ENCODE measurements around the gene KIAA0040.

The KIAA0040 gene

DNA sequence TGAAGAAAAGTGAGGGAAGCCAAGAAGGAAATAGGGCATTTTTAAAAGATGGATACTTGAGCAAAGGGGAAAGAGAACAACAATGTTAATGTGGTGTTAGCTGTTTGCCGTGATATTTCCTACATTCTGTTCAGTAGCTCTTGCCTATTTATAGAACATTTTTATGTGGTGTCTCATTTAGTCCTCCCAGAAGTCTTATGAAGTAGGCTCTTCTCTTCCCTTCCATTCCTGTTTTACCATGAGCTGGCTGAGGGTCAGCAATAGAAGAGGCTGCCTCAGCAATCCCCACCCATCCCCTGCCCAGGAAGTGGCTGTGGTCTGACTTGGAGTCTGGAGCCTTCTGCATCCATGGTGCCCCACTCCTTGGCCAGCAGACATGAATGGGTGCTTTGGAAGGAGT lies 60.1 kb downstream of the KIAA0040 start:
- H4K91ac ChIP-seq (ENCODE audit: low read length), result peak overlapping the region; percentile 92
- H2BK15ac ChIP-seq (ENCODE audit: low read depth, poor library complexity, severe bottlenecking), result no peak overlapping the region
- H3K14ac ChIP-seq (ENCODE audit: low read length in 2 of 2), result no peak overlapping the region
- no peak overlapping the region for H2BK5ac ChIP-seq (ENCODE audit: low read depth, low read length, poor library complexity, severe bottlenecking)
- no peaks in the 10 kb centered on the region for H3K79me1 ChIP-seq (replicated peaks; ENCODE audit: low read length, poor library complexity, severe bottlenecking)
- no peak overlapping the region for H3K23ac ChIP-seq (ENCODE audit: low read length in 2 of 2)
- no peak overlapping the region for H3K4ac ChIP-seq (ENCODE audit: low read depth in 1 of 2, low read length in 2 of 2)
- H3K4me3 ChIP-seq (ENCODE audit: insufficient read depth in 1 of 2, low read depth in 1 of 2, low read length in 2 of 2), result peak overlapping the region in 1 of 2 experiments; percentile 10
- no peak overlapping the region for H3K4me2 ChIP-seq (ENCODE audit: low read length, poor library complexity, severe bottlenecking)
- H2AFZ ChIP-seq (ENCODE audit: low read depth, low read length), result no peak overlapping the region
- H3K4me1 ChIP-seq (ENCODE audit: control insufficient read depth, insufficient read depth, low read depth, low read length), result peaks cover 2% of the 10 kb centered on the region
- H3K36me3 ChIP-seq (ENCODE audit: control insufficient read depth in 1 of 2, insufficient read depth in 2 of 2, low read depth in 1 of 2, low read length in 2 of 2), result no peaks in the 10 kb centered on the region
- no peak overlapping the region for H2BK120ac ChIP-seq (ENCODE audit: low read depth, low read length)
- H2AK5ac ChIP-seq (ENCODE audit: low read length, severe bottlenecking), result no peak overlapping the region
- WGBS, result no CpG with 5 or more reads among the region's 1 CpG
- no peak overlapping the region for H3K27ac ChIP-seq (ENCODE audit: low read length, poor library complexity, severe bottlenecking)
- peak; percentile 74 for DNase-seq
- H3K27me3 ChIP-seq (ENCODE audit: control insufficient read depth in 1 of 2, insufficient read depth in 1 of 2, low read length in 2 of 2), result peaks cover 7 to 8% of the 10 kb centered on the region in 2 experiments
- H4K8ac ChIP-seq (ENCODE audit: low read length), result no peak overlapping the region
- peak overlapping the region in 1 of 2 experiments; percentile 18 for H3K18ac ChIP-seq (ENCODE audit: low read depth in 1 of 2, low read length in 2 of 2)
- H3K9ac ChIP-seq (ENCODE audit: low read length), result no peak overlapping the region
- H2BK12ac ChIP-seq (ENCODE audit: low read length in 2 of 2), result no peak overlapping the region
- no peaks in the 10 kb centered on the region for H3K9me3 ChIP-seq (ENCODE audit: control insufficient read depth, low read length)

DNA sequence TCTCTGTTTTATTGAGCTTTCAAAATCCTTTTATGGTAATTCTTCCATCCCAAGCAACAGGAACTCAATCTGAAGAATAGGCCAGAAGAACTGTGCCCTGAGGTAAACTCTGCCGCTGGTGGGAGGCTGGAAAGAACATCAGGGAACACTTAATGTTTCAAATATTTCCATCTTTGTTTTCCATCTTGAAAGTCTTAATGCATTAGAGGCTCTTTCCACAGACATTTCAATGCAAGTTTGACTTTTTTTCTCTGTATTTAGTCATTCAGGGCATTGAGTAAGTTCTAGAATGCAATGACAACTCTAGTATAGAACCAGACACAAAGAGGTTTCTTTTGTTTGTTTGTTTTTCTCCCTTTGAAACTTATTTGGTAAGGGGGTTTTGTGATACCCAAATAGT lies 61.5 kb downstream of the KIAA0040 start:
- H3K27me3 ChIP-seq (ENCODE audit: control insufficient read depth in 1 of 2, insufficient read depth in 1 of 2, low read length in 2 of 2), result peaks cover 7 to 8% of the 10 kb centered on the region in 2 experiments
- H3K79me1 ChIP-seq (replicated peaks; ENCODE audit: low read length, poor library complexity, severe bottlenecking), result no peaks in the 10 kb centered on the region
- no peak overlapping the region for H2BK12ac ChIP-seq (ENCODE audit: low read length in 2 of 2)
- H3K4ac ChIP-seq (ENCODE audit: low read depth in 1 of 2, low read length in 2 of 2), result no peak overlapping the region
- no peak overlapping the region for H2AFZ ChIP-seq (ENCODE audit: low read depth, low read length)
- DNase-seq, result peak; percentile 15
- WGBS, result no CpG with 5 or more reads among the region's 1 CpG
- no peaks in the 10 kb centered on the region for H3K9me3 ChIP-seq (ENCODE audit: control insufficient read depth, low read length)
- H4K8ac ChIP-seq (ENCODE audit: low read length), result no peak overlapping the region
- H3K4me2 ChIP-seq (ENCODE audit: low read length, poor library complexity, severe bottlenecking), result no peak overlapping the region
- H3K23ac ChIP-seq (ENCODE audit: low read length in 2 of 2), result no peak overlapping the region
- H2BK120ac ChIP-seq (ENCODE audit: low read depth, low read length), result no peak overlapping the region
- no peak overlapping the region for H3K27ac ChIP-seq (ENCODE audit: low read length, poor library complexity, severe bottlenecking)
- H2AK5ac ChIP-seq (ENCODE audit: low read length, severe bottlenecking), result no peak overlapping the region
- H3K9ac ChIP-seq (ENCODE audit: low read length), result no peak overlapping the region
- peaks cover 2% of the 10 kb centered on the region for H3K4me1 ChIP-seq (ENCODE audit: control insufficient read depth, insufficient read depth, low read depth, low read length)
- H3K18ac ChIP-seq (ENCODE audit: low read depth in 1 of 2, low read length in 2 of 2), result no peak overlapping the region
- H2BK15ac ChIP-seq (ENCODE audit: low read depth, poor library complexity, severe bottlenecking), result no peak overlapping the region
- no peak overlapping the region for H3K4me3 ChIP-seq (ENCODE audit: insufficient read depth in 1 of 2, low read depth in 1 of 2, low read length in 2 of 2)
- no peak overlapping the region for H2BK5ac ChIP-seq (ENCODE audit: low read depth, low read length, poor library complexity, severe bottlenecking)
- no peak overlapping the region for H3K14ac ChIP-seq (ENCODE audit: low read length in 2 of 2)
- H3K36me3 ChIP-seq (ENCODE audit: control insufficient read depth in 1 of 2, insufficient read depth in 2 of 2, low read depth in 1 of 2, low read length in 2 of 2), result no peaks in the 10 kb centered on the region
- H4K91ac ChIP-seq (ENCODE audit: low read length), result no peak overlapping the region

DNA sequence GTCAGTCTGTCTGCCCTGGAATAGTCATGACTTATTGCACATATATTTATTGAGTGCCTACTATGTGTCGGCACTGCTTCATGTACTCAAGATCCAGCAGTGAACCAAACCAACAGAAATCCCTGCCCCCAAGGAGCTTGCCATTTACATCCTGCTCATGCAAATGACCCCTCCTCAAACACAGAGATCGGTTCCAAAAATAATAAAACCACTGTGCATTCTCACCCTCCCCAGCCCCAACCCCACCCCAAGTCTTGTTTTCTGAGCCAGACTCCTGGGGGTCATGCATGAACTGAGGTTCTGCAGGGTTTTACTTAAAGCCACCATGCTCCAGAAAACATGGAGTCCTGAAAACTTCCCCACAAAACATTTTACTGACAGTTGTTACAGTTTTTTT lies 61.9 kb downstream of the KIAA0040 start:
- Histone ChIP-seq H3K36me3 (ENCODE audit: control insufficient read depth in 1 of 2, insufficient read depth in 2 of 2, low read depth in 1 of 2, low read length in 2 of 2) (no peaks in the 10 kb centered on the region), H2AFZ (ENCODE audit: low read depth, low read length) (no peak overlapping the region), H2AK5ac (ENCODE audit: low read length, severe bottlenecking) (no peak overlapping the region), H3K9ac (ENCODE audit: low read length) (no peak overlapping the region), H2BK5ac (ENCODE audit: low read depth, low read length, poor library complexity, severe bottlenecking) (no peak overlapping the region), H3K4me1 (ENCODE audit: control insufficient read depth, insufficient read depth, low read depth, low read length) (peaks cover 2% of the 10 kb centered on the region), H3K18ac (ENCODE audit: low read depth in 1 of 2, low read length in 2 of 2) (no peak overlapping the region), H3K4me2 (ENCODE audit: low read length, poor library complexity, severe bottlenecking) (no peak overlapping the region), H3K79me1 (replicated peaks; ENCODE audit: low read length, poor library complexity, severe bottlenecking) (no peaks in the 10 kb centered on the region), H4K8ac (ENCODE audit: low read length) (no peak overlapping the region), H3K4ac (ENCODE audit: low read depth in 1 of 2, low read length in 2 of 2) (no peak overlapping the region), H3K27ac (ENCODE audit: low read length, poor library complexity, severe bottlenecking) (no peak overlapping the region), H2BK12ac (ENCODE audit: low read length in 2 of 2) (no peak overlapping the region), H3K4me3 (ENCODE audit: insufficient read depth in 1 of 2, low read depth in 1 of 2, low read length in 2 of 2) (no peak overlapping the region), H3K27me3 (ENCODE audit: control insufficient read depth in 1 of 2, insufficient read depth in 1 of 2, low read length in 2 of 2) (peaks cover 3 to 5% of the 10 kb centered on the region in 2 experiments), H4K91ac (ENCODE audit: low read length) (no peak overlapping the region), H3K14ac (ENCODE audit: low read length in 2 of 2) (no peak overlapping the region), H2BK15ac (ENCODE audit: low read depth, poor library complexity, severe bottlenecking) (no peak overlapping the region), H3K9me3 (ENCODE audit: control insufficient read depth, low read length) (no peaks in the 10 kb centered on the region), H3K23ac (ENCODE audit: low read length in 2 of 2) (no peak overlapping the region), H2BK120ac (ENCODE audit: low read depth, low read length) (no peak overlapping the region)
- WGBS, result 86% methylated on average over 2 of the region's 2 CpGs
- no peak for DNase-seq

DNA sequence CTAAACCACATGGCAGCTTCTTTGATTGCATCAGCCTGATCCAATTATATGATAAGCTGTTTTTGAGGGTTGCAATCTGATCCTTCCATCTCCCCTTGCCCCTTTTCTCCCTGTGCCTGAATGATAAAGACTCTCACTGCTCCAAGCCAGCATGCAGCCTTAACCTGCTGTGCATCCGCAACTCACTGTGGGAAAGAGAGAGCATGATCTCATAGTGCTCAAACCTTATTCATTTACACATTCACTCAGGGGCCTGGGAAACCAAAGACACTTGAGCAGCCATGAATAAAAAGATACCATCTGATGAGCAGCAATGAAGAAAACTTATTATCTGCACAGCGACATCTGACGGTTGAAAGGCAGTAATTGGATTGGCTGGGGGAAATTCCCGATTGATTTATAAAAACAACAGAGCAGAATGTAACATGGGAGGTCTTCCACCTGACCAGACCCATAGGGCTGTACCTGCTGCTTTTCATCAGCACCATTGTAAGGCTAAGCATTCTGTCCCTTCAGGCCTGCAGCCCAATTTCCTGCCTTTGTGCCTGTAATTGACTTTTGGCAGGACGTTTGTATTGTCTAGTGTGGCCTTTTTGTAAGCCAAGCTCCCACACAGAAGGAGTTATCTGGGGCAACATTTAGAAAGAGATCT lies 62.5 kb downstream of the KIAA0040 start:
- 63% methylated on average over 5 of the region's 5 CpGs for WGBS
- H3K4me1 ChIP-seq (ENCODE audit: control insufficient read depth, insufficient read depth, low read depth, low read length), result peaks cover 2% of the 10 kb centered on the region
- no peaks in the 10 kb centered on the region for H3K79me1 ChIP-seq (replicated peaks; ENCODE audit: low read length, poor library complexity, severe bottlenecking)
- H3K4me3 ChIP-seq (ENCODE audit: insufficient read depth in 1 of 2, low read depth in 1 of 2, low read length in 2 of 2), result no peak overlapping the region
- no peak overlapping the region for H3K4ac ChIP-seq (ENCODE audit: low read depth in 1 of 2, low read length in 2 of 2)
- peaks cover 0 to 5% of the 10 kb centered on the region in 2 experiments for H3K27me3 ChIP-seq (ENCODE audit: control insufficient read depth in 1 of 2, insufficient read depth in 1 of 2, low read length in 2 of 2)
- no peak overlapping the region for H3K14ac ChIP-seq (ENCODE audit: low read length in 2 of 2)
- H2AFZ ChIP-seq (ENCODE audit: low read depth, low read length), result no peak overlapping the region
- no peaks in the 10 kb centered on the region for H3K9me3 ChIP-seq (ENCODE audit: control insufficient read depth, low read length)
- no peak overlapping the region for H3K9ac ChIP-seq (ENCODE audit: low read length)
- peak overlapping the region in 1 of 2 experiments; percentile 42 for H2BK12ac ChIP-seq (ENCODE audit: low read length in 2 of 2)
- DNase-seq, result no peak
- H2BK15ac ChIP-seq (ENCODE audit: low read depth, poor library complexity, severe bottlenecking), result no peak overlapping the region
- no peak overlapping the region for H3K4me2 ChIP-seq (ENCODE audit: low read length, poor library complexity, severe bottlenecking)
- no peak overlapping the region for H3K27ac ChIP-seq (ENCODE audit: low read length, poor library complexity, severe bottlenecking)
- peak overlapping the region in 1 of 2 experiments; percentile 48 for H3K18ac ChIP-seq (ENCODE audit: low read depth in 1 of 2, low read length in 2 of 2)
- H4K8ac ChIP-seq (ENCODE audit: low read length), result no peak overlapping the region
- no peak overlapping the region for H2BK5ac ChIP-seq (ENCODE audit: low read depth, low read length, poor library complexity, severe bottlenecking)
- H2AK5ac ChIP-seq (ENCODE audit: low read length, severe bottlenecking), result no peak overlapping the region
- H3K36me3 ChIP-seq (ENCODE audit: control insufficient read depth in 1 of 2, insufficient read depth in 2 of 2, low read depth in 1 of 2, low read length in 2 of 2), result no peaks in the 10 kb centered on the region
- no peak overlapping the region for H2BK120ac ChIP-seq (ENCODE audit: low read depth, low read length)
- no peak overlapping the region for H3K23ac ChIP-seq (ENCODE audit: low read length in 2 of 2)
- no peak overlapping the region for H4K91ac ChIP-seq (ENCODE audit: low read length)

Data from mesenchymal stem cell (in vitro differentiated cells and primary cell).